Measurements from ENCODE around the gene KLRG1. TPM values are rescaled to one million over a fixed set of nuclear protein-coding genes. Genes with fewer than 3 reads are reported as not detected.

The KLRG1 gene
- total RNA-seq, 1 donor: 23.6 TPM

DNA sequence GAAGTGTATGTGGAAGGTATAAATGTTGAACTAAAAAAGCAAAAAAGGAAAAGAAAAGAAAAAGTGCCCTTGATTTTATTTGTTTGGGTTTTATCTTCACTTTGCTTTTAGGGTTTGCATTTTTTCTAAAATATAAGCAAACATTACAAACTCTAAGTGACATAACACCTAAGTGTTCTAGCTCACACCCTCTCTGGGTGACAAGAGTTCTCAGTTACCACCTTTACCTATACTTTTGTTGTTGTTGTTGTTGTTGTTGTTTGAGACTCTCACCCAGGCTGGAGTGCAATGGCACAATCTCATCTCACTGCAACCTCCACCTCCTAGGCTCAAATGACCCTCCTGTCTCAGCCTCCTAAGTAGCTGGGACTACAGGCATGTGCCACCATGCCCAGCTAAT, 13.0 kb downstream of the KLRG1 start:
- Histone ChIP-seq H3K27me3 (ENCODE audit: insufficient read depth, low read length) (no peaks in the 10 kb centered on the region), H3K4me1 (ENCODE audit: insufficient read depth, low read length) (peaks cover 4% of the 10 kb centered on the region), H3K9me3 (ENCODE audit: low read depth, low read length) (no peaks in the 10 kb centered on the region), H3K4me3 (ENCODE audit: low read length) (no peak overlapping the region)

DNA sequence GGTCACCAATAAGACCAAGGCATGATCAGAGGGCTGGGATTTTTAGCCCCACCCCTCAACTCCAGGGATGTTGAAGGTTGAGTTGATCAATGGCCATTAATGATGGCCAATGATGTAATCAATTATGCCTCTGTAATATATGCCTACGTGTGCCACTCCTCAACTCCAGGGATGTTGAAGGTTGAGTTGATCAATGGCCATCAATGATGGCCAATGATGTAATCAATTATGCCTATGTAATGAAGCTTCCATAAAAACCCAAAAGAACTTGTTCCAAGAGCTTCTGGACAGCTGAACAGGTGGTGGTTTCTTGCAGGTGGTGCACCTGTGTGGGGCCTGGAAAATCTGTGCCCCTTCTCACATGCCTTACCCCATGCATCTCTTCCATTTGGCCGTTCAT, 33.2 kb downstream of the KLRG1 start:
- H3K9me3 ChIP-seq (ENCODE audit: low read depth, low read length): peaks cover 7% of the 10 kb centered on the region
- H3K27me3 ChIP-seq (ENCODE audit: insufficient read depth, low read length): no peaks in the 10 kb centered on the region
- H3K4me1 ChIP-seq (ENCODE audit: insufficient read depth, low read length): peaks cover 40% of the 10 kb centered on the region
- H3K4me3 ChIP-seq (ENCODE audit: low read length): no peak overlapping the region

DNA sequence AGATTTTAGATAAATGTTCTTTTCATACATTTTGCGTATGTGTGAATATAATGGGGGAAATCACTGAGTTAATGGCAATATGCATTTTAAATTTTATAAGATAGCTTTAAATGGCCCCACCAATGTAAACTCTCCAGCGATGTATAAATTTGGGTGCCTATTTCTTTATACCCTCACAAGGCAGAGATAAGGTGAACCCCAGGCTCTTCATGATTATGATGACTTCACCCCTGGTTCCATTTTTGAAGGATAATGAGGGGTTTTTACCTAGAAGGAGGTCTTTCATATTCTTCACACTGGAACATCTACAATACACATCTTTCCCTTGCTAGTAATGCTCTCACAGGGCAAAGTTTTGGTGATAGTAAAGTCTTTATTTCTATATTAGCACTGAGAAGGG, 35.2 kb downstream of the KLRG1 start:
- Histone ChIP-seq H3K4me1 (ENCODE audit: insufficient read depth, low read length) (peaks cover 47% of the 10 kb centered on the region), H3K4me3 (ENCODE audit: low read length) (no peak overlapping the region), H3K27me3 (ENCODE audit: insufficient read depth, low read length) (no peaks in the 10 kb centered on the region), H3K9me3 (ENCODE audit: low read depth, low read length) (no peaks in the 10 kb centered on the region)

DNA sequence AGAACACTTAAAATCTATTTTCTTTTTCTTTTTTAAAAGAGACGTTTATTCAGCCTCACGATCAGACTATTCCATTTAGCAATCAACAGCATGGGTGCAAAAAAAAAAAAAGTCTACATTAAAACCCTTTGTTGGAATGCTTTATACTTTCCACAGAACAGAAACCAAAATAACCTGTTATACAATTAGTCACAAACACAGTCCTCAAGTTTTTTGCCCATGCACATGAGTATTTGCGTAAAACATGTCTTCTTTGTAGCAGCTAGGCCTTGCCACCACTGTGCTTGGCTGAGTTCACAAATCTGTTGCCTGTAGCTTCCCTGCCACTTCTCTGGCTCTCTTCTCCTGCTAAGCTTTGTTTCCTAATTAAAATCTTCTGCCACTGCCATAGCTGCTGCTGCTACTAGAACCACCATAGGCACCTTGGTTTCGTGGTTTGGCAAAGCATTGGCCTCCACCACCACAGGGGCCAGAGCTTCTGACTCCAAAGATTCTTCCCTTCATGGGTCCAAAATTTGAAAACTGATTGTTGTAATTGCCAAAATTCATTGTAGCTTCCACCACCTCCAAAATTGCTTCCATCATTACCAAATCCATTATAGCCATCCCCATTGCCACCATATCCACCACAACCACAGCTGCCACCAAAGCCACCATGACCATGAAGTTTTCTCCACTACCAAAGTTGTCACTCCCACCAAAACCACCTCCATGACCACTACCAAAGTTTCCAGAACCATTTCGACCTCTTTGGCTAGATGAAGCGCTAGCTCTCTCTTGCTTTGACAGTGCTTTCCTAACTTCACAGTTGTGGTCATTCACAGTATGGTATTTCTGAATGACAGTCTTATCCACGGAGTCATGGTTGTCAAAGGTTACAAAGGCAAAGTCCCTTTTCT, 38.1 kb downstream of the KLRG1 start:
- Histone ChIP-seq H3K27me3 (ENCODE audit: insufficient read depth, low read length) (no peaks in the 10 kb centered on the region), H3K4me3 (ENCODE audit: low read length) (no peak overlapping the region), H3K4me1 (ENCODE audit: insufficient read depth, low read length) (peaks cover 52% of the 10 kb centered on the region), H3K9me3 (ENCODE audit: low read depth, low read length) (no peaks in the 10 kb centered on the region)

DNA sequence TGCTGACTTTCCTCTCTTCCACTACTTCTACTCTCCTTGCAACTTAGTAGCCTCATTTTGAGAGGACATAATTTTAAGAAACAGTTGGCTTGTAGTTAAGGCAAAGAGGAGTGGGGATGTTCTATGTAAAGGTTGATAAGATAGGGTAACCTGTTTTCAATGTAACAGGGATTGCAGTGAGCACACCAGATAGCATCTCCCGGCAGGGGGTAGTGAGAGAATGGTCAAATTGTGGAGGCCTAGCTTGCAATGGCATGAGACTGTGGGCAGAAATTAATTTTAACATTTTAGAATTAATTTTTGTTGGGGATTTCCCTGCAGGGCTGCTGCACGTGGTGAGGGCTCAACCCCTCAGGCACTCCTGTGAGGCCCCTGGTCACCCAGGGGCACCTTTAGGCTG, 41.4 kb downstream of the KLRG1 start:
- Histone ChIP-seq H3K4me1 (ENCODE audit: insufficient read depth, low read length) (peaks cover 30% of the 10 kb centered on the region), H3K9me3 (ENCODE audit: low read depth, low read length) (no peaks in the 10 kb centered on the region), H3K27me3 (ENCODE audit: insufficient read depth, low read length) (no peaks in the 10 kb centered on the region), H3K4me3 (ENCODE audit: low read length) (no peak overlapping the region)

DNA sequence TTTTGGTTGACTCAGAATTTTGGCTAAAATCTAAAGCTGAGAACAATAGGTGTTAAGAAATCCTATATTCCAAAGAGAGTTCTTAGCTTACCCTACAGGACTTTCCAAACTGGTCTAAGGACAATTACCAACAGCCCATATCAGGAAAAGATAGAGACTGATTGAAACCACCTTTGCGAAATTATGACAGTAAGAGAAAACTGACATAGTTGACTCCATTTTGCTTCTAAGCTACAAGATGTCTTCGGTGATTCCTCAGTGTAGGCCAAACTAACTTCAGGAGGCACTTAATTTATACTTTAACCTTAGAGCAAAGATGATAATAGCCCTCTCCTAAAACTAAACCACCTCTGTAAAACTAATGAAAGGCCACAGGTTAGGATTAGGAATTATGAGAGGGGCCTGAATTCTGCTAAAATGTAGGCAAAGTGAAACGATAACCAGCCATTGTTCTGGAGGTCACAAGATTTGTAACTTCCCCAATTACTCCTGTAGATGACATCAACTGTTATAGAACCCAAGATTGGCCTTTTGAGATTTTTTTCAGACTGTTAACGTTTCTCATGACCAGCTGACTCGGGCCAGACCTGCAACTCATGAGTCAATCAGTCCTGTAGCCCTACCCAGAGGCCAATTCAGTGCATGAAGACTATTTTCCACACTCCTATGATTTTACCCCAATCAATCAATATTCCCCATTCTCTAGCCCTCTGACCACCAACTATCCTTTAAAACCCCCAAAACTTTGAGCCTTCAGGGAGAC, 43.0 kb downstream of the KLRG1 start:
- Histone ChIP-seq H3K4me1 (ENCODE audit: insufficient read depth, low read length) (peaks cover 17% of the 10 kb centered on the region), H3K27me3 (ENCODE audit: insufficient read depth, low read length) (no peaks in the 10 kb centered on the region), H3K4me3 (ENCODE audit: low read length) (no peak overlapping the region), H3K9me3 (ENCODE audit: low read depth, low read length) (no peaks in the 10 kb centered on the region)

DNA sequence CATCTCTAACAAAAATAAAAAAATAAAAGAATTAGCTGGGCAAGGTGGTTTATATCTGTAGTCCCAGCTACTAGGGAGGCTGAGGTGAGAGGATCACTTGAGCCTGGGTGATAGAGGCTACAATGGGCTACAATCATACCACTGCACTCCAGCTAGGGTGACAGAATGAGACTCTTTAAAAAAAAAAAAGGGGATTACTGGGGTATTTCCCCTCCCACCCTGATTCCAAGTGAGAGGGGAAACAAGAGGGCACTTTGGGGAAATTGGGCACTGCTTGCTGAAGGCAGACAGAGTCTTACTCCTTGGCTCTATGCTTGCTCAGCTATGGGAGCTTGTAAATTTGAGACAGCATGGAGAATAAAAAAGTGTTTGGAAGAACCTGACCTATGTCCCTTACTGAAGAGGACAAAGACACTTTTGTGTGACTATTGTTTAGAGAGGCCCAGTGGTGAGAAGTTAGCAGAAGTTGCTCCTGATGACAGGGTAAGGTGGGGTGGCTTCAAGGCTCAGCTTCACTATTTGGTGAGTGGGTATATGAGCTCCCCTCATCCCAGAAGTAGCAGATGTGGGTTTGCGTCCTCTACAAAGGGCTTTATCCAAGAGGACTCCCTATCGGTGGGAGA, 44.0 kb downstream of the KLRG1 start:
- H3K4me3 ChIP-seq (ENCODE audit: low read length): no peak overlapping the region
- no peaks in the 10 kb centered on the region for H3K9me3 ChIP-seq (ENCODE audit: low read depth, low read length)
- H3K4me1 ChIP-seq (ENCODE audit: insufficient read depth, low read length): peaks cover 18% of the 10 kb centered on the region
- H3K27me3 ChIP-seq (ENCODE audit: insufficient read depth, low read length): no peaks in the 10 kb centered on the region

DNA sequence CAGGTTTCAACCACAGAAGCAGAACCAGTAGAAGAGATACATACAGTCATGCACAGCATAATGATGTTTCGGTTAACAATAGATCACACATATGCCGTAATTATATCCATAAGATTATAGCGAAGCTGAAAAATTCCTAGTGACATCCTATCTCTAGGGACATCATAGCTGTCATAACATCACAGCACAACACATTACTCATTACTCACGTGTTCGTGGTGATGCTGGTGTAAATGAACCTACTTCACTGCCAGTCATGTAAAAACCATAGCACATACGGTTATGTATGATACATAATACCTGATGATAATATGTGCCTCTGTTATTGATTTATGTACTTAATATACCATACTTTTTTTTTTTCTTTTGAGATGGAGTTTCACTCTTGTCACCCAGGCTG, 44.7 kb downstream of the KLRG1 start:
- Histone ChIP-seq H3K4me3 (ENCODE audit: low read length) (no peak overlapping the region), H3K4me1 (ENCODE audit: insufficient read depth, low read length) (peaks cover 16% of the 10 kb centered on the region), H3K27me3 (ENCODE audit: insufficient read depth, low read length) (no peaks in the 10 kb centered on the region), H3K9me3 (ENCODE audit: low read depth, low read length) (no peaks in the 10 kb centered on the region)

DNA sequence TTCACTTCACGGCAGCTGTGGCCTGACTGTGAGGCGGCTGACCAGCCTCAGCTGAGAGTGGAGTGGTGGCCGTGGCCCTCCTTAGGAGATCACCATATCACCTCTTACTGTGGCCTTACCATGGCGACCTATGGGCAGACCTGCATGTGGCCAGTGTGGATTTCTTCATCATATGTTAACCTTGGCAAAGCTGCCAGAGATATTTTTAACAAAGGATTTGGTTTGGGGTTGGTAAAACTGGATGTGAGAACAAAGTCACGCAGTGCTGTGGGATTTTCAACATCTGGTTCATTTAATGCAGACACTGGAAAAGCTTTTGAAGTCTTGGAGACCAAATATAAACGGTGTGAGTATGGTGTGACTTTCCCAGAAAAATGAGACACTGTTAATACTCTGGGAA, 46.9 kb downstream of the KLRG1 start:
- Histone ChIP-seq H3K4me3 (ENCODE audit: low read length) (no peak overlapping the region), H3K27me3 (ENCODE audit: insufficient read depth, low read length) (no peaks in the 10 kb centered on the region), H3K4me1 (ENCODE audit: insufficient read depth, low read length) (peaks cover 11% of the 10 kb centered on the region), H3K9me3 (ENCODE audit: low read depth, low read length) (no peaks in the 10 kb centered on the region)

DNA sequence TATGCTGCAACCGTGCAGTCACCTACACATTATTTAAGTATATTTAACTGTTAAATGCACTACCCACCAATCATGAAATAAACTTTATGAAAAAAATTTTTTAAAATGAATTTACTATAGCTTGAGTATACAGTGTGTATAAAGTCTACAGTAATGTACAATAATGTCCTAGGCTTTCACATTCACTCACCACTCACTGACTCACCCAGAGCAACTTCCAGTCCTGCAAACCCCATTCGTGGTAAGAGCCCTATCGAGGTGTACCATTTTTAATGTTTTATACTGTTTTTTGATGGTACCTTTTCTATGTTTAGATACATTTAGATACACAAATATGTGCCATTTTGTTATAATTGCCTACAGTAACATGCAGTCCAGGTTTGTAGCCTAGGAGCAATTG, 48.1 kb downstream of the KLRG1 start:
- no peaks in the 10 kb centered on the region for H3K27me3 ChIP-seq (ENCODE audit: insufficient read depth, low read length)
- H3K4me3 ChIP-seq (ENCODE audit: low read length): no peak overlapping the region
- H3K9me3 ChIP-seq (ENCODE audit: low read depth, low read length): no peaks in the 10 kb centered on the region
- H3K4me1 ChIP-seq (ENCODE audit: insufficient read depth, low read length): peaks cover 11% of the 10 kb centered on the region

DNA sequence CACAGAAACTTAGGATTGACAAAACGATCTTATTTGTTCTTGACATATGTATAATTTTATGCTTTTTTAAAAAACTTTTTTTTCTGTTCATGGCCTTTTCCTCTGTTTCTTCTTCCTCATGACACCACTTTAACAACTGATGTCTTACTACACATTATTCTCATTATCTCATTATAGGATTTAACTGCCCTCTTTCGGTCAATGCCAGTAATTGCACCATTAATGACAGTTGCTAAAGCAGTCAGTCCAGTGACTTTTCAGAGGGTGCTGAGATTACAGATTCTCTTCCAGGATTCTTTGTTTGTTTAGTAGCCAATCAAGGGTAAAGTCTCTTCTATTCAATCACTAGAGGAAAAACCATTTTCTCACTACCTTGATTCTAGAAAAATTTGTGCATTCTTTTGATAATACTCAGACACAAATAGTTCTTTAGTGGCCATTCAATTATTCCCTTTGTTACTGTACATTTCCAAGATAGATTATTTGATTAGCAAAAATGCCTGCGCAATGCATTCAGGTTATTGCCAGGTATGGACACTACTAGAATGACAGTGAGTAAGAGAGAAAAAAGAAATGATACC, 50.1 kb downstream of the KLRG1 start:
- H3K4me1 ChIP-seq (ENCODE audit: insufficient read depth, low read length): peaks cover 8% of the 10 kb centered on the region
- no peaks in the 10 kb centered on the region for H3K9me3 ChIP-seq (ENCODE audit: low read depth, low read length)
- H3K27me3 ChIP-seq (ENCODE audit: insufficient read depth, low read length): no peaks in the 10 kb centered on the region
- no peak overlapping the region for H3K4me3 ChIP-seq (ENCODE audit: low read length)

DNA sequence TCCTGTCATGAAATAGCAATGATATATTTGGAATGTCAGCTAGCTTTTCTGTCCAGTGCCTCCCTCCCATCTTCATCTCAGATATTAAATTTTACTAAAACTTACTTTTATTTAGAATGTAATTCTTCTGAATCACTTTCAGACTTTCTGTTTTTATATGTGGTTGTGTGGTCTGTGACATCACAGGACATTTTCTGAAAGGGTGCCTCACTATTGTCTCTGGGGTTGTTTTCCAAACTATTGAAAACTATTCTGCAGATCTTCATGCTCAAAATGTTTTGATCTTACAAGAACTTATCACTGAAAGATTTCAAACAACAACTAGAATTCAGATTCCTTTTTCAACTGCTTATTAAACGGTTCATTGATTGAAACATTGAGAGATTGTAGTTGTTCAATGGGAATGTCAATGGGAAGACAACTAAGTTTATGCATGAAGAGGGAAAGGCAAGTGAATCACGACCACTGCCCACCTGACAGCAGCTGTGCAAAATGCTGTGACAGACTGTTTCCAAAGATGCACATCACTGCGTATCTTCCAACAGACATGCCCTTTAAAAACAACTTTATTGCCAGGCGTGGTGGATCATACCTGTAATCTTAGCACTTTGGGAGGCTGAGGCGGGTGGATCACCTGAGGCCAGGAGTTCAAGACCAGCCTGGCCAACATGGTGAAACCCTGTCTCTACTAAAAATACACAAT, 51.3 kb downstream of the KLRG1 start:
- Histone ChIP-seq H3K27me3 (ENCODE audit: insufficient read depth, low read length) (no peaks in the 10 kb centered on the region), H3K9me3 (ENCODE audit: low read depth, low read length) (no peaks in the 10 kb centered on the region), H3K4me3 (ENCODE audit: low read length) (no peak overlapping the region), H3K4me1 (ENCODE audit: insufficient read depth, low read length) (peaks cover 8% of the 10 kb centered on the region)

DNA sequence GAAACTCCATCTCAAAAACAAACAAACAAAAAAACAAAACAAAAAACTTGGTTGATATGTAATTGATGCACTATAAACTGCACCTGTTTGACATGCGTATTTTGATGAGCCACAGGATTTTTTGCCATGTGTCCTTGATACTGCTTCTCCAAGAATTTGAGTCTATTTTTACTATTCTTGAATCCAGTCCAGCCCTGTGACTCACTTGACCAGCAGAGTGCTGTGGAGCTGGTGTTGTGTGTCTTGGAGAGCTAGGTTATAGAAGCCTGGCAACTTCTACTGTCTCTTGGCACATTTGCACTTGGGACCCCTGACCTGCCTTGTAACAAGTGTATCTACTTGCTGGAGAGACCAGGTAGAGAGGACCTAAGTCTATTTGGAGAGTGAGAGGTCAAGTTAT, 52.0 kb downstream of the KLRG1 start:
- peaks cover 8% of the 10 kb centered on the region for H3K4me1 ChIP-seq (ENCODE audit: insufficient read depth, low read length)

DNA sequence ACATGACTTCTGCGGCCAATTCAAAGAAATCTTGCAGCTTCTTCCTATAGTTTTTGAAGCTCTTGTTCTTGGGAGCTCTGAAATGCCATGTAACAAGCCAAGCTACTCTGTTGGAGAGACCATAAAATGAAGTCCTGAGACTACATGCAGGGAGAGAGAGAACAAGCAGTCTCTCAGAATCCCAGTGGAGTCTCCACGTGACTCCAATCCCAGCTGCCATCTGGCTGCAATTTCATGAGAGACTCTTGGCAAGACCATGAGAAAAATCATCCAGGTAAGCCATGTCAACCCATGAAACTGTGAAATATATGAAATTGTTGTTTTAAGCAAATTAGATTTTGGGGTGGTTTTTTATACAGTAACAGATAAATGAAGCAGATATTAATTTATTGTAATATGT, 54.4 kb downstream of the KLRG1 start:
- H3K9me3 ChIP-seq (ENCODE audit: low read depth, low read length): no peaks in the 10 kb centered on the region
- no peaks in the 10 kb centered on the region for H3K4me1 ChIP-seq (ENCODE audit: insufficient read depth, low read length)
- no peak overlapping the region for H3K4me3 ChIP-seq (ENCODE audit: low read length)

More for the DNA sequence above, 52.0 kb downstream of the KLRG1 start:
- H3K27me3 ChIP-seq (ENCODE audit: insufficient read depth, low read length): no peaks in the 10 kb centered on the region
- no peaks in the 10 kb centered on the region for H3K9me3 ChIP-seq (ENCODE audit: low read depth, low read length)
- no peak overlapping the region for H3K4me3 ChIP-seq (ENCODE audit: low read length)

More for the DNA sequence above, 54.4 kb downstream of the KLRG1 start:
- no peaks in the 10 kb centered on the region for H3K27me3 ChIP-seq (ENCODE audit: insufficient read depth, low read length)

Data from mononuclear cell (primary cell).